Esophagus muscularis mucosa (tissue), 3 donors: ENCODE results near the gene DAAM2.

ENCODE experiments used
- POLR2A ChIP-seq: fragments of 450-650 bp; IDR thresholded peaks from one replicate; pipeline ENCODE4 v1.6.1; 2017; ENCODE audit warnings: antibody characterized with exemption, moderate library complexity, mild to moderate bottlenecking, low read depth
- TF ChIP-seq, protein P1 (sequence below), 3 experiments: fragments of 200-600 bp in 2 of 3; fragments of 450-650 bp in 1 of 3; sonication (generic) in 2 of 3; IDR thresholded peaks; one replicate each; pipeline ENCODE4 v1.5.1; 2017 to 2019; ENCODE audit warnings: antibody characterized with exemption in 3 of 3, mild to moderate bottlenecking in 2 of 3, moderate library complexity in 1 of 3

DNA sequence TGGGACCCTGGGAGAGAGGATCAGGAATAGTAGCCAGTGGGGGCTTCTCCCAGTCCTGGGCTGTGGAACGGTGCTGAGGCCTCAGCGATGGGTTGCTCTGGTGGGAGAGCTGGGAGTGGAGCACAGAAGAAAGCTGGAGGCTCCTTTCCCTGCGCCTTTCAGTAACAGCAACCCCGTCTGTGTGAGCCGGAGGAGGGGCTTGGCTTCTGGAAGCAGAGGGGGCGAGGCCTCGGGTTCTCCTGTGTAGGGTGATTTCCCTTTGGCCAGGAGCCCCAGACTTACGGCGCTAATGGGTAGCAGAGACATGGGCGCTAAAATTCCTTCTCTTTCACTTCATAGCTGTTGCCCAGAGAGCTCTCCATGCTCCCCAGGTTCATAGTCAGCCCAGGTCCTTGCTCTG, 55.0 kb downstream of the DAAM2 start:
- no peak for TF ChIP-seq POLR2A
- TF ChIP-seq, protein P1, sequence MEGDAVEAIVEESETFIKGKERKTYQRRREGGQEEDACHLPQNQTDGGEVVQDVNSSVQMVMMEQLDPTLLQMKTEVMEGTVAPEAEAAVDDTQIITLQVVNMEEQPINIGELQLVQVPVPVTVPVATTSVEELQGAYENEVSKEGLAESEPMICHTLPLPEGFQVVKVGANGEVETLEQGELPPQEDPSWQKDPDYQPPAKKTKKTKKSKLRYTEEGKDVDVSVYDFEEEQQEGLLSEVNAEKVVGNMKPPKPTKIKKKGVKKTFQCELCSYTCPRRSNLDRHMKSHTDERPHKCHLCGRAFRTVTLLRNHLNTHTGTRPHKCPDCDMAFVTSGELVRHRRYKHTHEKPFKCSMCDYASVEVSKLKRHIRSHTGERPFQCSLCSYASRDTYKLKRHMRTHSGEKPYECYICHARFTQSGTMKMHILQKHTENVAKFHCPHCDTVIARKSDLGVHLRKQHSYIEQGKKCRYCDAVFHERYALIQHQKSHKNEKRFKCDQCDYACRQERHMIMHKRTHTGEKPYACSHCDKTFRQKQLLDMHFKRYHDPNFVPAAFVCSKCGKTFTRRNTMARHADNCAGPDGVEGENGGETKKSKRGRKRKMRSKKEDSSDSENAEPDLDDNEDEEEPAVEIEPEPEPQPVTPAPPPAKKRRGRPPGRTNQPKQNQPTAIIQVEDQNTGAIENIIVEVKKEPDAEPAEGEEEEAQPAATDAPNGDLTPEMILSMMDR (IDR thresholded peaks at IDR 0.05), result no peak
